SK-N-SH treated with all-trans-retinoic acid at 6 μM for 48 hours (cell line): ENCODE results near the gene CLCN7.

Source experiments
- ATAC-seq: fragments of 200-7000 bp; cut with Tn5 transposase; 3 replicates; pipeline ENCODE4 v1.9.1; 2020; ENCODE audit warnings: mild to moderate bottlenecking, moderate library complexity
- ARNTL ChIP-seq: fragments of 450-650 bp; formaldehyde crosslinking; IDR thresholded peaks from 2 replicates; pipeline ENCODE4 v1.5.0; 2020; ENCODE audit warnings: low read depth, mild to moderate bottlenecking, moderate library complexity, borderline replicate concordance
- CREB5 ChIP-seq: fragments of 250-450 bp; sonication (Bioruptor Pico); IDR thresholded peaks from 2 replicates; pipeline ENCODE4 v1.5.1; 2020; ENCODE audit warnings: low read depth, mild to moderate bottlenecking, moderate library complexity
- CSDC2 ChIP-seq: fragments of 250-450 bp; sonication (Bioruptor Pico); IDR thresholded peaks from 2 replicates; pipeline ENCODE4 v1.5.0; 2020; ENCODE audit warnings: mild to moderate bottlenecking, moderate library complexity
- CSRNP3 ChIP-seq: fragments of 250-450 bp; sonication (Bioruptor Pico); IDR thresholded peaks from 2 replicates; pipeline ENCODE4 v1.5.1; 2021; ENCODE audit warnings: mild to moderate bottlenecking, moderate library complexity
- GLIS3 ChIP-seq: fragments of 250-450 bp; sonication (Bioruptor Pico); IDR thresholded peaks from 2 replicates; pipeline ENCODE4 v1.5.0; 2020; ENCODE audit warnings: mild to moderate bottlenecking, moderate library complexity
- ISL1 ChIP-seq: fragments of 250-450 bp; sonication (Bioruptor Pico); IDR thresholded peaks from 2 replicates; pipeline ENCODE4 v2.1.2; 2022; ENCODE audit warnings: mild to moderate bottlenecking, moderate library complexity
- OSR1 ChIP-seq: fragments of 250-450 bp; sonication (Bioruptor Pico); IDR thresholded peaks from 2 replicates; pipeline ENCODE4 v1.8.0; 2022; ENCODE audit warnings: moderate library complexity, mild to moderate bottlenecking, inconsistent platforms
- PATZ1 ChIP-seq: fragments of 250-450 bp; sonication (Bioruptor Pico); IDR thresholded peaks from 2 replicates; pipeline ENCODE4 v1.8.0; 2020; ENCODE audit warnings: mild to moderate bottlenecking, moderate library complexity, borderline replicate concordance
- POU6F1 ChIP-seq: fragments of 250-450 bp; sonication (Bioruptor Pico); IDR thresholded peaks from 2 replicates; pipeline ENCODE4 v1.8.0; 2021; ENCODE audit warnings: low read depth, mild to moderate bottlenecking, moderate library complexity, borderline replicate concordance
- RARB ChIP-seq: fragments of 250-450 bp; sonication (Bioruptor Pico); IDR thresholded peaks from 2 replicates; pipeline ENCODE4 v1.8.0; 2021; ENCODE audit warnings: mild to moderate bottlenecking, moderate library complexity
- SNAI2 ChIP-seq: fragments of 250-450 bp; sonication (Bioruptor Pico); IDR thresholded peaks from 2 replicates; pipeline ENCODE4 v1.5.0; 2020; ENCODE audit warnings: mild to moderate bottlenecking, moderate library complexity
- TCF4 ChIP-seq: fragments of 250-450 bp; sonication (Bioruptor Pico); IDR thresholded peaks from 2 replicates; pipeline ENCODE4 v1.8.0; 2021; ENCODE audit warnings: mild to moderate bottlenecking, moderate library complexity, borderline replicate concordance
- TSHZ2 ChIP-seq: fragments of 250-450 bp; sonication (Bioruptor Pico); IDR thresholded peaks from 2 replicates; pipeline ENCODE4 v1.5.0; 2020; ENCODE audit warnings: mild to moderate bottlenecking, moderate library complexity
- ZC3H10 ChIP-seq: fragments of 250-450 bp; sonication (Bioruptor Pico); IDR thresholded peaks from 2 replicates; pipeline ENCODE4 v1.5.1; 2021; ENCODE audit warnings: mild to moderate bottlenecking, moderate library complexity
- ZNF565 ChIP-seq: fragments of 450-650 bp; formaldehyde crosslinking; conservative IDR thresholded peaks from 2 replicates; pipeline ENCODE4 v1.5.0; 2020; ENCODE audit warnings: low read depth, mild to moderate bottlenecking, moderate library complexity
- ZNF70 ChIP-seq: fragments of 450-650 bp; formaldehyde crosslinking; IDR thresholded peaks from 2 replicates; pipeline ENCODE4 v1.5.0; 2020; ENCODE audit warnings: mild to moderate bottlenecking, moderate library complexity
- ZNF8 ChIP-seq: fragments of 450-650 bp; formaldehyde crosslinking; IDR thresholded peaks from 2 replicates; pipeline ENCODE4 v1.5.0; 2020; ENCODE audit warnings: mild to moderate bottlenecking, moderate library complexity

Gene CLCN7

GRCh38 chr16:1433756-1434155 lies 41.1 kb downstream of the CLCN7 start:
- TF ChIP-seq ZNF565 (CRISPR knock-in tag) (no peak), TSHZ2 (CRISPR knock-in tag) (no peak), GLIS3 (CRISPR knock-in tag) (no peak), ZC3H10 (no peak), CSDC2 (no peak), RARB (no peak)
- no peak for ATAC-seq

GRCh38 chr16:1433263-1433560 lies 41.6 kb downstream of the CLCN7 start:
- no peak for ATAC-seq
- no peak for TF ChIP-seq CSDC2
- TF ChIP-seq PATZ1 (CRISPR knock-in tag): no peak
- TF ChIP-seq ARNTL (CRISPR knock-in tag): no peak
- TF ChIP-seq POU6F1 (CRISPR knock-in tag): no peak
- TF ChIP-seq ZNF70 (CRISPR knock-in tag): no peak
- no peak for TF ChIP-seq TSHZ2 (CRISPR knock-in tag)
- no peak for TF ChIP-seq SNAI2 (CRISPR knock-in tag)
- no peak for TF ChIP-seq ISL1 (CRISPR knock-in tag)
- TF ChIP-seq RARB: no peak
- no peak for TF ChIP-seq OSR1 (CRISPR knock-in tag)
- TF ChIP-seq CREB5 (CRISPR knock-in tag): no peak
- no peak for TF ChIP-seq ZC3H10
- no peak for TF ChIP-seq ZNF565 (CRISPR knock-in tag)
- no peak for TF ChIP-seq CSRNP3 (CRISPR knock-in tag)

- ATAC-seq: no peak
- TF ChIP-seq ZC3H10 (no peak), CREB5 (CRISPR knock-in tag) (no peak), RARB (no peak), ZNF8 (CRISPR knock-in tag) (no peak), CSRNP3 (CRISPR knock-in tag) (no peak), TSHZ2 (CRISPR knock-in tag) (no peak), TCF4 (CRISPR knock-in tag) (no peak)
These were observed 42.2 kb downstream of the CLCN7 start for GRCh38 chr16:1432388-1433262.
